Keratinocyte (primary cell): ENCODE results near the gene AHCTF1. TPM values are rescaled to one million over a fixed set of nuclear protein-coding genes. Genes with fewer than 3 reads are reported as not detected.
A peak's percentile ranks its signal among the peaks of the same experiment; 100 is the strongest.

Experiments used
- DNase-seq: peaks from one replicate; pipeline ENCODE4 v3.0.0-alpha.2; 2011; ENCODE audit warnings: low read depth, missing footprints, low spot score
- FAIRE-seq: peaks from 2 replicates; lab custom pipeline; 2011; peaks lifted over from hg19 to GRCh38; lab: Jason Lieb, UNC
- H2AFZ ChIP-seq: 2 replicates; pipeline ENCODE4 v1.6.0; 2012; ENCODE audit warnings: low read length, control low read depth, inconsistent platforms; ENCODE audit not compliant: control insufficient read depth
- H3K27ac ChIP-seq: 2 replicates; pipeline ENCODE4 v1.5.1; 2011; ENCODE audit warnings: low read length; ENCODE audit not compliant: control insufficient read depth, insufficient read depth
- H3K27me3 ChIP-seq: 3 replicates; pipeline ENCODE4 v1.6.0; 2011; ENCODE audit warnings: low read length; ENCODE audit not compliant: control insufficient read depth, insufficient read depth; ENCODE audit errors: extremely low read depth
- H3K36me3 ChIP-seq, 2 experiments: 2 replicates in 1 of 2; 3 replicates in 1 of 2; pipeline ENCODE4 v1.5.1; 2011; ENCODE audit warnings: low read length in 2 of 2, mild to moderate bottlenecking in 1 of 2; ENCODE audit not compliant: control insufficient read depth in 2 of 2, insufficient read depth in 2 of 2; ENCODE audit errors: extremely low read depth in 1 of 2
- H3K4me1 ChIP-seq: 3 replicates; pipeline ENCODE4 v1.5.1; 2011; ENCODE audit warnings: low read length; ENCODE audit not compliant: control insufficient read depth, insufficient read depth; ENCODE audit errors: extremely low read depth
- H3K4me2 ChIP-seq: 3 replicates; pipeline ENCODE4 v1.6.0; 2011; ENCODE audit warnings: low read depth, low read length; ENCODE audit not compliant: control insufficient read depth, insufficient read depth; ENCODE audit errors: extremely low read depth
- H3K4me3 ChIP-seq, 3 experiments: fragments of 200-600 bp in 1 of 3; sonication (generic) in 1 of 3; 2 replicates in 2 of 3; 3 replicates in 1 of 3; pipeline ENCODE4 v1.5.1; 2011 to 2016; ENCODE audit warnings: low read length in 3 of 3, mild to moderate bottlenecking in 3 of 3, control low read depth in 2 of 3, inconsistent platforms in 1 of 3, low read depth in 1 of 3, mixed read lengths in 1 of 3, mixed run types in 1 of 3, moderate library complexity in 1 of 3; ENCODE audit not compliant: control insufficient read depth in 2 of 3, insufficient read depth in 2 of 3; ENCODE audit errors: extremely low read depth in 1 of 3
- H3K79me2 ChIP-seq: 2 replicates; pipeline ENCODE4 v1.6.0; 2012; ENCODE audit warnings: low read length; ENCODE audit not compliant: control insufficient read depth, insufficient read depth
- H3K9ac ChIP-seq: 3 replicates; pipeline ENCODE4 v1.6.0; 2011; ENCODE audit warnings: low read length; ENCODE audit not compliant: control insufficient read depth, insufficient read depth; ENCODE audit errors: extremely low read depth
- H3K9me1 ChIP-seq: 3 replicates; pipeline ENCODE4 v1.6.0; 2011; ENCODE audit warnings: low read length; ENCODE audit not compliant: control insufficient read depth, insufficient read depth; ENCODE audit errors: extremely low read depth
- H3K9me3 ChIP-seq: 2 replicates; pipeline ENCODE4 v1.5.1; 2012; ENCODE audit warnings: low read depth, low read length; ENCODE audit not compliant: control insufficient read depth
- H4K20me1 ChIP-seq: 3 replicates; pipeline ENCODE4 v1.6.0; 2011; ENCODE audit warnings: low read length; ENCODE audit not compliant: control insufficient read depth, insufficient read depth; ENCODE audit errors: extremely low read depth
- CTCF ChIP-seq, 3 experiments: IDR thresholded peaks in 1 of 3; conservative IDR thresholded peaks in 1 of 3; optimal IDR thresholded peaks in 1 of 3; 2 replicates in 2 of 3; 3 replicates in 1 of 3; pipeline versions ENCODE3 to v1.5.1; 2011; ENCODE audit warnings: low read length in 3 of 3, mild to moderate bottlenecking in 3 of 3, moderate library complexity in 2 of 3, control low read depth in 1 of 3, inconsistent platforms in 1 of 3; ENCODE audit not compliant: insufficient read depth in 2 of 3; ENCODE audit errors: extremely low read depth in 1 of 3
- EZH2 ChIP-seq: IDR thresholded peaks from one replicate; pipeline ENCODE4 v1.6.1; 2012; ENCODE audit warnings: inconsistent platforms, mild to moderate bottlenecking, low read length, moderate library complexity
- dilution Hi-C: fragments of 300-500 bp; cut with MboI; formaldehyde crosslinking; loops from one replicate; pipeline ENCODE4 v1.7.0; 2020; ENCODE audit warnings: low sequenced_read_pairs; ENCODE audit not compliant: extremely low pct_ligation_motif_present
- polyA plus RNA-seq, 5 experiments: library from polyadenylated mRNA; depleted of rRNA in 3 of 5; stranded (reverse) in 3 of 5; stranded (forward) in 1 of 5; unstranded in 1 of 5; fragments of >200 nt; gene quantifications; 1 replicate in 1 of 5; 2 replicates in 3 of 5; 3 replicates in 1 of 5; pipeline versions ENCODE4 v1.2.1 to v1.2.3, GENCODE V29; 2011 to 2012; ENCODE audit warnings: missing spikeins in 2 of 5, low read depth in 1 of 5, low replicate concordance in 1 of 5

Gene AHCTF1
- polyA plus RNA-seq, 1 donor (not counting 4 experiments of a cell fraction or from before 2014, with no cell fraction given), result 22.2 TPM

- H4K20me1 ChIP-seq, result peaks cover 9% of the 10 kb centered on the region
- H3K9ac ChIP-seq, result peak overlapping the region; percentile 87
- peaks cover 4% of the 10 kb centered on the region for H3K4me1 ChIP-seq
- TF ChIP-seq CTCF (optimal IDR thresholded peaks at IDR 0.05 in 1 of 3, IDR thresholded peaks at IDR 0.05 in 1 of 3, conservative IDR thresholded peaks at IDR 0.05 in 1 of 3; ENCODE audit: extremely low read depth in 1 of 3, insufficient read depth in 2 of 3, low read length in 3 of 3), result no peak
- TF ChIP-seq EZH2, result no peak
- FAIRE-seq, result no peak
- peaks cover 37% of the 10 kb centered on the region for H3K79me2 ChIP-seq
- no peaks in the 10 kb centered on the region for H3K27me3 ChIP-seq
- no peaks in the 10 kb centered on the region for H3K9me3 ChIP-seq
- peak overlapping the region; percentile 82 for H3K27ac ChIP-seq
- no peak for DNase-seq
- H2AFZ ChIP-seq, result peak overlapping the region; percentile 85
- peak overlapping the region; percentile 73 to 99 (median 88) for H3K4me3 ChIP-seq
- H3K4me2 ChIP-seq, result peak overlapping the region; percentile 73
- H3K36me3 ChIP-seq, result peaks cover 0 to 4% of the 10 kb centered on the region in 2 experiments
- dilution Hi-C loops, result no loop called here
- H3K9me1 ChIP-seq, result no peaks in the 10 kb centered on the region
Observed at GRCh38 chr1:246932366-246932700, 585 bp upstream of the AHCTF1 start.

- Histone ChIP-seq H3K9me1 (no peaks in the 10 kb centered on the region), H3K9ac (peak overlapping the region; percentile 87), H3K27ac (peak overlapping the region; percentile 82), H3K4me2 (peak overlapping the region; percentile 88), H3K4me1 (peaks cover 4% of the 10 kb centered on the region), H2AFZ (peak overlapping the region; percentile 57), H3K4me3 (peak overlapping the region; percentile 85 to 99 (median 88)), H4K20me1 (peaks cover 9% of the 10 kb centered on the region), H3K27me3 (no peaks in the 10 kb centered on the region), H3K9me3 (no peaks in the 10 kb centered on the region), H3K36me3 (peaks cover 0 to 8% of the 10 kb centered on the region in 2 experiments), H3K79me2 (peaks cover 51% of the 10 kb centered on the region)
- FAIRE-seq (no peak), DNase-seq (no peak)
- dilution Hi-C loops, result no loop called here
- TF ChIP-seq EZH2, result no peak
- TF ChIP-seq CTCF (optimal IDR thresholded peaks at IDR 0.05 in 1 of 3, IDR thresholded peaks at IDR 0.05 in 1 of 3, conservative IDR thresholded peaks at IDR 0.05 in 1 of 3; ENCODE audit: extremely low read depth in 1 of 3, insufficient read depth in 2 of 3, low read length in 3 of 3), result no peak
Observed at GRCh38 chr1:246930830-246931548, 759 bp downstream of the AHCTF1 start.
